GM18511 (cell line): ENCODE results near the gene MED25.

Experiments used
- ATAC-seq: cut with Tn5 transposase; IDR thresholded peaks from one replicate; pipeline ENCODE4 v1.9.1; 2021; ENCODE audit warnings: mild to moderate bottlenecking, moderate library complexity; ENCODE audit not compliant: unreplicated experiment

The MED25 gene

GRCh38 chr19:49883094-49883493 is 65.0 kb downstream of the MED25 start:
- no peak for ATAC-seq

- no peak for ATAC-seq
Measured at GRCh38 chr19:49884109-49884508, 66.0 kb downstream of the MED25 start.

GRCh38 chr19:49884760-49885159 is 66.7 kb downstream of the MED25 start:
- ATAC-seq = no peak
